HG03039 (cell line): Measurements from ENCODE around the gene DAGLA.

ENCODE experiments used
- ATAC-seq: cut with Tn5 transposase; IDR thresholded peaks from one replicate; pipeline ENCODE4 v1.9.1; 2021; ENCODE audit warnings: mild to moderate bottlenecking, moderate library complexity; ENCODE audit not compliant: unreplicated experiment

Gene DAGLA

GRCh38 chr11:61688365-61689163 lies 8.4 kb downstream of the DAGLA start:
- no peak for ATAC-seq

GRCh38 chr11:61689164-61689496 lies 8.9 kb downstream of the DAGLA start:
- no peak for ATAC-seq

DNA sequence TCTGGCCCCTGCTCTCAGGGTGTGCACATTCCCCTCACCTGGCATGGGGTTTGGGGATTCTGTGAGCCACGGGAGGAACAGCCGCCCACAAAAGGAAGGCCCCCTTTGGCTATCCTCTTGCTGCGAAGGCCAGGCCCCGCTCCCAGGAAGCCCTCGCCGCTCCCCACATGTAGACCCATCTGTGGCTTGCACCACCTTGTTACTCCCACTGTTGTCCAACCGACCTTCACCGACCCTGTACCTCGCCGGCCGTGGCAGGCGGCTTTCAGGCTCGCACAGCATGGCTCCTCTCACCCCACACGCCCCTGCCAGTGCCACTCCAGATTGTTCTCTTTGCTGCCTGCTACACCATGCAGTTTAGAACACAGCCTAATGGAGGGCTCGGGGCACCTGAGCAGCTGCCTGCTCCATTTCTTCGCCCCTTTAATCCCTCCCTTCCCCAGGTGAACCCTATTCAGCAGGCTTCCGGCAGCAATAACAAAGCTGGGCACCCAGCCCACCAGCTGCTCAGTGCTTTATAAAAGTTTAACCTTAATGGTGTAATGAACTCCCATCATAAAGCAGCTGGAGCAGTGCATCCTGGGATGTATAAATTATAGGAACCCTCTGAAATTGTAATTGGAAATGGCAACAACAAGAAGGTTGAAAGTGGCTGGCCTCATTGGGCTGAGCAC lies 10.7 kb downstream of the DAGLA start:
- ATAC-seq, result no peak

- ATAC-seq, result no peak
Measured at GRCh38 chr11:61691380-61692156, 11.4 kb downstream of the DAGLA start.

DNA sequence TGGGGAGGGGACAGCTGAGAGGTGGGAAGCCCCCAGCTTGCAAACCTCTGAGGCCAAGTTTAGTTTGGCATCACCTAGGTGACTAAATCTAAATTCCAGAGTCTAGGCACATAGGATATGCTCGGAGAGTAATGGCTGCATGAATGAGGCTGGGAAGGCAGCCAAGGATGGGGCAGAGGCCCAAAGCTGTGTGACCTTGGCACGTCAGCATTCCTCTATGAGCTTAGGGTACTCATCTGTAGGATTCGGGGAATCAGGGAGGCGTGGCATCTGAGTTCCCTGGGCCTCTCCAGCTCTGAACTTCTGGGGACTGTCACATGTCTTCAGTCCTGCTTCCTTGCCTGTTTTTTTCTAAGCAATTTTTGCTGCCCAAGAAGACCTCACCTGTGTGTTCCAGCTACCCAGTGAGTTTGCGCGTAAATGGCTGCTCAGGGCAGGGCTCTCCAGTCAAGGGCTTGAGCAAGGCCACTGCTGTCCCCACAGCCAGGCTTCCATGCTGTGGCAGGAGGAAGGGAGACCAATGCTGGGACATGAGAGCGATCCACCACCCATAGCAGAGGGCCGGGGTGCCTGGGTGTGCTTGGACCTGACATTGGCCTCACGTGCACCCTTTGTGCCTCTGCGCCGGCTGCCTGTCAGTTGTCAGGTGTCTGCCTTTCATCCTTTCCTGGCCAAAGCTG lies 13.9 kb downstream of the DAGLA start:
- no peak for ATAC-seq

GRCh38 chr11:61694602-61694939 lies 14.4 kb downstream of the DAGLA start:
- ATAC-seq, result no peak

GRCh38 chr11:61694946-61695706 lies 14.9 kb downstream of the DAGLA start:
- ATAC-seq, result no peak

- peak; percentile 43 for ATAC-seq
Measured at GRCh38 chr11:61695917-61696316, 15.7 kb downstream of the DAGLA start.

- no peak for ATAC-seq
Measured at GRCh38 chr11:61696602-61697001, 16.4 kb downstream of the DAGLA start.

DNA sequence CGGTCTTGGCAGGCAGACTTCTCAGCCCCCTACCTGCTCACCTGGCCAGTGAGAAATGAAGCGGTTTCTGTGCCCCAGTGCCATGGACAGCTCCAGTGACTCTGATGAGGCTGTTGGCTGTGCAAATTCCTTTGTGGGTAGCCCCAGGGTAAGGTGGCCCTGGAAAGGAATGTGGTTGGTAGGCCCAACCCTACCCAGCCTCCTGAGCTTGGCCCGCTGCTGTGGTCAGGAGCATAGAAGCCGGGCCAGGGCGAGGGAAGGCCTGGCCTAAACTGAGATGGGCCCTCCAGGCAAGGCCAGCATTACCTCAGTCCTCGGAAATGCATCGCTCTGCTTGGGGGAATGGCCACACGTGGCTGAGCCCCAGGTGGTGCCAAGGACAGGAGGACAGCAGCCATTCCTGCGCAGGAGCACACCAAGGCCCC lies 16.9 kb downstream of the DAGLA start:
- ATAC-seq, result no peak

- no peak for ATAC-seq
Measured at GRCh38 chr11:61697764-61698163, 17.6 kb downstream of the DAGLA start.

DNA sequence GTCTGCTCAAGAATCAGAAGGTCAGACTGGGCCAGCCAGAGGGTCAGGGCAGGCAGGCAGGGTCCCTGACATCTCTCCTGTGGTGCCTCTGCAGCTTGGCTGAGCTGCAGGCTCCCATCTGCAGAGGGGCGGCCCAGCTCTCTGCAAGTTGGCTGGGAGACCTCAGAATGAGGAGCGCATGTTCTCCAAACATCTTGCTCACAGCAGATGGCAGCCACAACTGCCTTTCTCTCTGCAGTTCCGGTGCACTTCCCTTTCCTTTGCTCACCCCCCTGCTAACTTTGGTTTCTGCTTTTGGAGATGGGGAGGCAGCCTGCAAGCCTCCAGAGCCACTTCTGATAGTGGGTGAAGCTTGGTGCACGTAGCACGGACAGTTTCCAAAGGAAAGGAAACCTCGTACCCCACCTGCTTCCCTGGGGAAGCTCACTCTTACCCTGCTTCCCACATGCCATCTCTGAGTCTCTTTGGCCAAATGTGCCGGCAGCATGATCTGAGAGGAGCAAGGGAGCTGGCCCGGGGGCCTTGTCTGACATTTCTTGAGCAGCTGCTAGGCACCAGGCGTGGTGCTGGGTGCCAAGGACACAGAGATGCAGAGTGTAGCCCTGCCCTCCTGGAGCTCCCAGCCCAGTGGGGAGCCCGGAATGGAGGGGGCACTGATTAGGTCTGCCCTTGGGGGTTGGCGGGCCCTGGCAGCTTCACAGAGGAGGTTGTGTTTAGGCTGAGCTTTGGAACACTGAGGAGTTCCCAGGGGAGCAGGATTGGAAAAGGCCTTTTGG lies 18.2 kb downstream of the DAGLA start:
- no peak for ATAC-seq

- ATAC-seq, result no peak
Measured at GRCh38 chr11:61699737-61700160, 19.6 kb downstream of the DAGLA start.

- no peak for ATAC-seq
Measured at GRCh38 chr11:61700212-61700611, 20.0 kb downstream of the DAGLA start.

DNA sequence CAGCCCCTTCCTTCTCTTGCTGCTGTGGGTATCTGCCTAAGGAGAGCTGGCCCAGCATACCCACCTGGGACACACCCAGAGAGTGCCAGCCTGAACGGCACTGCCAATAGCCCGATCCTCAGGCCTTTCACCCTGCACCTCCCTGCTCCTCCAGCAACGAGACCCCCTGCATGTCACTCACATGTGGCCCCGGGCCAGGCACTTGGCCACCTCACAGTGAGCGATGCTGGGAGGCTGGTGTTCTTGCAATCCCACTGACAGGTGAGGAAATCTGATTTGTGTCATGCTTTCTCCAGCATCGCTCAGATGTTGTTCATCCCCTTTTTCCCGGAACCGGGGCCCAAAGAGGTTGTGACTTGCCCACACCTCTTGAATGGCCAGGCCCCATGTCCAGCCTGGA lies 20.5 kb downstream of the DAGLA start:
- ATAC-seq, result no peak

DNA sequence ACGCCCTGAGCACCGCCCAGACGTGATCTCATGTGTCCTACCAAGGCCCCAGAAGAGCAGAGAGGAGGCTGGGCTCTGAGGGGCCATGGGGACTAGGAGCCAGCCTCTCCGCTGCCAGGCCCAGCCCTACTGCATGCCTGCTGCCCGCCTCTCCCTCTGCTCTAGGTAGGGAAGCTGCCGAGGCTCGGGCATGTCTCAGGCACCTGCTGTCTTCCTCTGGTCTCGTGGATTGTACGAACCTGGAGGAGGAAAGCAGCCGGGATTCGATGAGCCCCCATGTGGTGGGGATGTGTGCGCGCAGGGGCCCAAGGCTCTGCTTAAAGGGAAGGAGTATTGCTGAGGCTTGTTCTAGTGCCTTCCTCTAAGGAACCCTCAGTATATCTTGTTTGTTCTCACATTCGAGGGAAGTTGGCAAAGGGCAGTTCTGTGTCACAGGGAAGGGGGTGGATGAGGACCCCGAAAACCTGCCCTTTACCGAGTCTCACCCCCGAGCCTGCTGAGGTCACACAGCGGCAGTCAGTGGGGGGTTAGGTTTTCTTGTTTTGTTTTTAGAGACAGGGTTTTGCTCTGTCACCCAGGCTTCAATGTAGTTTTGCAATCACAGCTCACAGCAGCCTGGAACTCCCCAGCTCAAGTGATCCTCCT lies 21.2 kb downstream of the DAGLA start:
- no peak for ATAC-seq

DNA sequence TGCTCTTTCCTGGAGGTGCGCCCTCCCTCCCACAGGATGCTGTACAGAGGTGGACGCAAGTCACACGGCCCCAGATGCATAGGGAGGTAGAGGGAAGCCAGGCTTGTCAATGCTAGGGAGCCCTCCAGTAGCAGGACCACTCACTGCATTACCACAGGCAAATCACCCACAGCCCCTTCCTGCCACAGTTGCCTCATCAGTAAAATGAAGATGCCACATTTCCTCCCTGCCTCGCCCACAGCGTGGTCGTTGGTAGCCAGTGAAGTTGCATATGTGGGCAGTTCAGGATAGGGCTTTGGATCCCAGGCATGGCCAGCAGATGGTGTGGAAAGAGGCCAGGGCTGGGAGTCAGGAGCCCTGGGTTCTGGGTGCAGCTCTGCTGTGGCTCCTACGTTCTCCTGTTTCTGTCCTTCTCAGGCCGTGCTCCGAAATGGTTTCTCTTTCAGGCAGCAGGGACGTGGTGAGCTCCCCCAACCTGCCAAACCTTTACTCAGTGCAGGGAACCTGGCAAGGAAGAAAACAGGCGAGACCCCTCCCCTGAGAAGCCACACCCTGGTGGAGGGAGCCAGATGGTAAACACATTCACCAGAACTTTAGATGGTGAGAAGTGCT lies 22.6 kb downstream of the DAGLA start:
- ATAC-seq, result no peak

DNA sequence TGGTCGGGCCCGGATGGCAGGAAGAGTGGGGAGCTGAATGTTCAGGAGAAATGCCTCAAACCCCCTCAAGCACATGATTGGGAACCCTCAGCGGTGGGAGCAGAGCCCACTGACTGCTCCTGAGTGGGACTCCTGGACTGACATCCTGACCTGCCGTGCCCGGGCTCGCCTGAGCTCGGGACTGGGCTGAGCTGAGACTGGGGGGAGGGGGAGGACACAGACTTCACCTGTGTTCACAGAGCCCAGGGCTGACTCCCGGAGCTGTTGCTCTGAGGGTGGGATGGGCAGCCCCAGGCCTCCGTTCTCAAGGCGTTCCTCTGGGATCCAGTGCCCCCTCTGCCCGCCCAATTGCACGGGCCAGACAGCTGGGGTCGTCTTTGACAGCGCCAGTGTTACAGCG lies 24.6 kb downstream of the DAGLA start:
- ATAC-seq, result no peak
